ENCODE data around the gene A3GALT2.

The A3GALT2 gene

GRCh38 chr1:33350611-33351280 is 29.8 kb upstream of the A3GALT2 start:
- no peak for DNase-seq

GRCh38 chr1:33349778-33350610 is 29.1 kb upstream of the A3GALT2 start:
- DNase-seq: peak in 12 of 14 donors; percentile 60 to 89 (median 71)

GRCh38 chr1:33349081-33349759 is 28.3 kb upstream of the A3GALT2 start:
- DNase-seq: peak in 7 of 14 donors; percentile 45 to 84 (median 61)

GRCh38 chr1:33348676-33349080 is 27.8 kb upstream of the A3GALT2 start:
- DNase-seq: peak in 3 of 14 donors; percentile 26 to 48 (median 36)

- DNase-seq: peak in 1 of 14 donors; percentile 76
Measured at GRCh38 chr1:33348194-33348593, 27.3 kb upstream of the A3GALT2 start.

- peak in 2 of 14 donors; percentile 24 to 29 for DNase-seq
Measured at GRCh38 chr1:33347650-33347992, 26.7 kb upstream of the A3GALT2 start.

GRCh38 chr1:33346927-33347649 is 26.2 kb upstream of the A3GALT2 start:
- DNase-seq: peak in 3 of 14 donors; percentile 31 to 43 (median 34)

GRCh38 chr1:33346533-33346926 is 25.6 kb upstream of the A3GALT2 start:
- DNase-seq: no peak

- DNase-seq: no peak
Measured at GRCh38 chr1:33344896-33345560, 24.1 kb upstream of the A3GALT2 start.

GRCh38 chr1:33343539-33343938 is 22.6 kb upstream of the A3GALT2 start:
- no peak for DNase-seq

- peak in 11 of 14 donors; percentile 34 to 84 (median 63) for DNase-seq
Measured at GRCh38 chr1:33342041-33342723, 21.3 kb upstream of the A3GALT2 start.

- DNase-seq: no peak
Measured at GRCh38 chr1:33341190-33341589, 20.3 kb upstream of the A3GALT2 start.

GRCh38 chr1:33339413-33339812 is 18.5 kb upstream of the A3GALT2 start:
- peak in 3 of 14 donors; percentile 27 to 46 (median 28) for DNase-seq

- DNase-seq: peak in 11 of 14 donors; percentile 29 to 78 (median 50)
Measured at GRCh38 chr1:33338440-33339211, 17.7 kb upstream of the A3GALT2 start.

GRCh38 chr1:33338048-33338439 is 17.1 kb upstream of the A3GALT2 start:
- peak in 1 of 14 donors; percentile 31 for DNase-seq

GRCh38 chr1:33337441-33337840 is 16.5 kb upstream of the A3GALT2 start:
- no peak for DNase-seq

- peak in 1 of 14 donors; percentile 29 for DNase-seq
Measured at GRCh38 chr1:33336580-33336979, 15.7 kb upstream of the A3GALT2 start.

GRCh38 chr1:33335020-33335419 is 14.1 kb upstream of the A3GALT2 start:
- peak in 1 of 14 donors; percentile 14 for DNase-seq

GRCh38 chr1:33334081-33334552 is 13.2 kb upstream of the A3GALT2 start:
- peak in 3 of 14 donors; percentile 37 to 61 (median 51) for DNase-seq

GRCh38 chr1:33332881-33333280 is 12.0 kb upstream of the A3GALT2 start:
- peak in 8 of 14 donors; percentile 17 to 59 (median 22) for DNase-seq

Data from C1 segment of cervical spinal cord (tissue), 14 donors.